Subcutaneous abdominal adipose tissue (tissue), 5 donors: ENCODE data around the gene IZUMO4.

Experiments used
- H3K27ac ChIP-seq: one replicate; pipeline ENCODE4 v1.7.0; 2013; ENCODE audit warnings: low read depth, mild to moderate bottlenecking, inconsistent platforms, low read length, moderate library complexity
- H3K27me3 ChIP-seq, 5 donors: one replicate each; pipeline ENCODE4 v1.7.0; 2013; ENCODE audit warnings: low read length in 5 of 5, inconsistent platforms in 1 of 5; ENCODE audit not compliant: control insufficient read depth in 5 of 5, insufficient read depth in 4 of 5
- H3K36me3 ChIP-seq, 5 donors: one replicate each; pipeline ENCODE4 v1.7.0; 2013; ENCODE audit warnings: low read length in 5 of 5; ENCODE audit not compliant: control insufficient read depth in 5 of 5, insufficient read depth in 5 of 5
- H3K4me1 ChIP-seq, 5 donors: one replicate each; pipeline ENCODE4 v1.7.0; 2013; ENCODE audit warnings: low read length in 5 of 5, mild to moderate bottlenecking in 3 of 5, moderate library complexity in 1 of 5; ENCODE audit not compliant: control insufficient read depth in 5 of 5, insufficient read depth in 5 of 5
- H3K4me3 ChIP-seq, 5 donors: one replicate each; pipeline ENCODE4 v1.7.0; 2013; ENCODE audit warnings: low read length in 5 of 5, low read depth in 1 of 5
- H3K9ac ChIP-seq, 5 donors: one replicate each; pipeline ENCODE4 v1.7.0; 2013; ENCODE audit warnings: low read length in 5 of 5, mild to moderate bottlenecking in 4 of 5, moderate library complexity in 3 of 5
- H3K9me3 ChIP-seq, 5 donors: one replicate each; pipeline ENCODE4 v1.7.0; 2013; ENCODE audit warnings: low read length in 5 of 5; ENCODE audit not compliant: control insufficient read depth in 5 of 5
- donor health status: healthy.
- donor health status: healthy.
- donor health status: healthy.
- donor health status: healthy.
- donor health status: healthy.

The IZUMO4 gene, protein sequence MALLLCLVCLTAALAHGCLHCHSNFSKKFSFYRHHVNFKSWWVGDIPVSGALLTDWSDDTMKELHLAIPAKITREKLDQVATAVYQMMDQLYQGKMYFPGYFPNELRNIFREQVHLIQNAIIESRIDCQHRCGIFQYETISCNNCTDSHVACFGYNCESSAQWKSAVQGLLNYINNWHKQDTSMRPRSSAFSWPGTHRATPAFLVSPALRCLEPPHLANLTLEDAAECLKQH

DNA sequence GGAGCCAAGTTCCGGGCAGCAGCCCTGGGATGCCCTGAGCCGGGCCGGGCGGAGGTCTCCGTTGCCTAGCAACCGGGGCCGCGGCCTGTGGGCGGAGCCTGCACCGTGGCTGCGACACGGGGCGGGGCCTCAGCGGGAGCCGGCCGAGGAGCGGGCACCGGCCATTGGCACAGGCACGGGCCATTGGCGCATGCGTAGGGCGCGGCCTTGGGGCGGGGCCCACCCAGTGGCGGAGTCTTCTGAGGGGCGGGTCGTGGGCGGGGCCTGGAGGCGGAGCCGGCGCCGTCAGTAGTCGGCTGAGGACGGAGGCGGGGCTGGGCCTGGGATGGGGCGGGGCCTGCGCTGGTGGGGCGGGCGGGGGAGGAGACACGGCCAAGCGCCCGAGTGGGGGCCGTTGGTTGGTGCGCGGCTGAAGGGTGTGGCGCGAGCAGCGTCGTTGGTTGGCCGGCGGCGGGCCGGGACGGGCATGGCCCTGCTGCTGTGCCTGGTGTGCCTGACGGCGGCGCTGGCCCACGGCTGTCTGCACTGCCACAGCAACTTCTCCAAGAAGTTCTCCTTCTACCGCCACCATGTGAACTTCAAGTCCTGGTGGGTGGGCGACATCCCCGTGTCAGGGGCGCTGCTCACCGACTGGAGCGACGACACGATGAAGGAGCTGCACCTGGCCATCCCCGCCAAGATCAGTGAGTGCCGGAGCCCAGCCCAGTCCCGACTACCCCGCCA, at the start of gene IZUMO4:
Gene IZUMO4, plus strand, starts transcription at position 436 of the 723 bp plus-strand sequence. Its CDS starts 31 bp downstream, at position 467.
- peak within 1 kb of the TSS; percentile 57 for H3K27ac ChIP-seq
- H3K27me3 ChIP-seq = no peaks in the 10 kb centered on the region
- peaks cover 5 to 51% (median 39%) of the 10 kb centered on the region in 5 donors for H3K4me1 ChIP-seq
- H3K9me3 ChIP-seq = no peaks in the 10 kb centered on the region
- peaks cover 0 to 30% (median 26%) of the 10 kb centered on the region in 5 donors for H3K36me3 ChIP-seq
- peak within 1 kb of the TSS; percentile 68 to 80 (median 70) for H3K4me3 ChIP-seq
- H3K9ac ChIP-seq = peak within 1 kb of the TSS in 4 of 5 donors; percentile 54 to 88 (median 75)

- H3K9ac ChIP-seq = peak overlapping the region in 3 of 5 donors; percentile 28 to 95 (median 63)
- peaks cover 0 to 62% (median 51%) of the 10 kb centered on the region in 5 donors for H3K36me3 ChIP-seq
- H3K4me3 ChIP-seq = peak overlapping the region in 1 of 5 donors; percentile 11
- peak overlapping the region; percentile 98 for H3K27ac ChIP-seq
- H3K27me3 ChIP-seq = peaks cover 0 to 4% (median 0%) of the 10 kb centered on the region in 5 donors
- no peaks in the 10 kb centered on the region for H3K9me3 ChIP-seq
- H3K4me1 ChIP-seq = peaks cover 21 to 91% (median 91%) of the 10 kb centered on the region in 5 donors
Observed at GRCh38 chr19:2047076-2047448, 49.7 kb upstream of the IZUMO4 start.

DNA sequence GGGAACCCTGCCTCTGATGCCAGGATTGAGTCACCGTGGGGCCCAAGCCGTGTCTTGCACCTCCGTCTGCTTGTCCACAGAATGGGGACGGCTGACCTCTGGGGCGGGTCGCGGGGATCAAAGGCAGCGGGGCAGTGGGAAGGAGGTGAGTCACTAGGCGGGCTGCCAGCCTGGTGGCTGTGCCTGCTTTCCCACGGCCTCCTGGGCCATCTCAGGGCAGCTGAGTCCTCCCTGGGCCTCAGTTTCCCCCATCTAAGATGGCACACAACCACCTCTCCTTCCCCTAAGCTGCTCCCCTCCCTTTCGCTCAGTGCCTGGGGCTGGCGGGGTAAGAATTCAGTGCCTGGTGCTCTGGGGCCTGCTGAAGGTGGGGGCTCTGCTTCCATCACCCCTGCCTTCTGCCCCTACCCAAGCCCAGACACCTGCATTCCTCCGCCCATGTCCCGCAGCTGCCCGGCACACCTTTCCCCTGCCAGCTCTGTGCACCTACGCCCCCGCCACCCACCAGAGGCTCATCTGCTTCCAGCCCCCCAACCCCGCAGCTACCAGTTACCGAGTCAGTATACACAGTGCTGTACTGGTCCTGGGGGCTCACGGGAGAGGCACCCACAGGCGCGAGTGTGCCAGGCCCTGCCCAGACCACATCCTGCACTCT, 49.1 kb upstream of the IZUMO4 start:
- Histone ChIP-seq H3K9me3 (no peaks in the 10 kb centered on the region), H3K27ac (peak overlapping the region; percentile 98), H3K9ac (peak overlapping the region in 4 of 5 donors; percentile 28 to 95 (median 76)), H3K4me1 (peaks cover 21 to 92% (median 92%) of the 10 kb centered on the region in 5 donors), H3K4me3 (peak overlapping the region in 3 of 5 donors; percentile 11 to 98 (median 22)), H3K27me3 (peaks cover 0 to 4% (median 0%) of the 10 kb centered on the region in 5 donors), H3K36me3 (peaks cover 0 to 58% (median 49%) of the 10 kb centered on the region in 5 donors)

- Histone ChIP-seq H3K4me3 (peak overlapping the region in 4 of 5 donors; percentile 79 to 98 (median 94)), H3K9me3 (no peaks in the 10 kb centered on the region), H3K36me3 (peaks cover 0 to 50% (median 41%) of the 10 kb centered on the region in 5 donors), H3K27me3 (peaks cover 0 to 4% (median 0%) of the 10 kb centered on the region in 5 donors), H3K27ac (peak overlapping the region; percentile 98), H3K4me1 (peaks cover 21 to 86% (median 84%) of the 10 kb centered on the region in 5 donors), H3K9ac (peak overlapping the region; percentile 89 to 95 (median 90))
Observed at GRCh38 chr19:2048104-2048958, 48.4 kb upstream of the IZUMO4 start.

DNA sequence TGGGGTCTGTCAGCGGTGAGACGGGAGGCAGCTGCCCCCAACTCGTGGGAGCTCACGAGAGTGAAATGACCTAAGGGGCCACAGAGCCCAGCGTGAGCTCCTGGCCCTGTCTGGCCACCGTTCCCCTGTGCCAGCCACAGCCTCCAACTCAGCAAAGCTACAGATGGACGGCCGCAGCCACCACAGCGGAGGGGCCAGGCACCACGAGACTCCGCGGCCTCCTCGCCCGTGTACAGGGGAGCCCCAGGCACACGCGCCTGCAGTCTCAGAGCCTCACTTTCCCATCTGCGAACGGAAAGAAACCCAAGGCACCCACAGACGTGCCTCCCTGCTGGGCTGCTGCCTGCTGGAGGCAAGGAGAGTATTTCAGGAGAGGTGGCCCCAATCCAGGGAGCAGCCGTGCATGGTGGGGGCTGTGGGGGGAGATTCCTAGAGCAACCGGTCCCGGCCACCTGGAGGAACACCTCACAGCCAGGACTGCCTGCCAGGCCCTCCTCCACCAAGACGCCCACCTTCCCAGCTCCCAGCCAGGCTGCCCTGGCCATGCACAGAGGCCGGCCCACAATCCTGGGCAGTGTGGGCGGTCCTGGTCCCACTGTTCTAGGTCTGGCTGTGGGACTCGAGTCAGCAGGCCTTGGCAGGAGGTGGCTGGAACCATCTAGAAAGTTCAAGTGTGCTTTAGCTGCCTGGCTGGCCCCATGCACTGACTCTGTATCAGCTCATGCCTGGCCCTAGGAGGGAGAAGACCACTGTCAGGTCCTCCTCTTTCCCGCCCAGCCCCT, 47.6 kb upstream of the IZUMO4 start:
- Histone ChIP-seq H3K27ac (peak overlapping the region; percentile 98), H3K4me3 (peak overlapping the region; percentile 72 to 98 (median 93)), H3K36me3 (peaks cover 0 to 42% (median 36%) of the 10 kb centered on the region in 5 donors), H3K9me3 (no peaks in the 10 kb centered on the region), H3K27me3 (peaks cover 0 to 4% (median 0%) of the 10 kb centered on the region in 5 donors), H3K4me1 (peaks cover 21 to 82% (median 78%) of the 10 kb centered on the region in 5 donors), H3K9ac (peak overlapping the region; percentile 89 to 95 (median 90))

- peaks cover 0 to 4% (median 0%) of the 10 kb centered on the region in 5 donors for H3K27me3 ChIP-seq
- peaks cover 20 to 78% (median 74%) of the 10 kb centered on the region in 5 donors for H3K4me1 ChIP-seq
- no peaks in the 10 kb centered on the region for H3K9me3 ChIP-seq
- H3K9ac ChIP-seq = peak overlapping the region; percentile 89 to 95 (median 90)
- H3K36me3 ChIP-seq = peaks cover 0 to 35% (median 29%) of the 10 kb centered on the region in 5 donors
- peak overlapping the region; percentile 72 to 98 (median 93) for H3K4me3 ChIP-seq
- H3K27ac ChIP-seq = peak overlapping the region; percentile 98
Observed at GRCh38 chr19:2049741-2050348, 46.9 kb upstream of the IZUMO4 start.

- Histone ChIP-seq H3K9me3 (no peaks in the 10 kb centered on the region), H3K27ac (peak overlapping the region; percentile 98), H3K4me1 (peaks cover 21 to 76% (median 72%) of the 10 kb centered on the region in 5 donors), H3K36me3 (peaks cover 0 to 29% (median 23%) of the 10 kb centered on the region in 5 donors), H3K27me3 (peaks cover 0 to 4% (median 0%) of the 10 kb centered on the region in 5 donors), H3K9ac (peak overlapping the region; percentile 89 to 95 (median 90)), H3K4me3 (peak overlapping the region; percentile 72 to 98 (median 93))
Observed at GRCh38 chr19:2050349-2050990, 46.2 kb upstream of the IZUMO4 start.
